ENCODE measurements around the gene IFT20. TPM values are rescaled to one million over a fixed set of nuclear protein-coding genes. Genes with fewer than 3 reads are reported as not detected.

The IFT20 gene
- total and polyA plus RNA-seq, 2 of the 13 experiments (the other 11 are each of a cell fraction or from before 2014, with no cell fraction given) = 28.0 to 37.8 TPM

GRCh38 chr17:28379814-28380801 lies 44.8 kb upstream of the IFT20 start (continued):
- TF ChIP-seq, protein P1, sequence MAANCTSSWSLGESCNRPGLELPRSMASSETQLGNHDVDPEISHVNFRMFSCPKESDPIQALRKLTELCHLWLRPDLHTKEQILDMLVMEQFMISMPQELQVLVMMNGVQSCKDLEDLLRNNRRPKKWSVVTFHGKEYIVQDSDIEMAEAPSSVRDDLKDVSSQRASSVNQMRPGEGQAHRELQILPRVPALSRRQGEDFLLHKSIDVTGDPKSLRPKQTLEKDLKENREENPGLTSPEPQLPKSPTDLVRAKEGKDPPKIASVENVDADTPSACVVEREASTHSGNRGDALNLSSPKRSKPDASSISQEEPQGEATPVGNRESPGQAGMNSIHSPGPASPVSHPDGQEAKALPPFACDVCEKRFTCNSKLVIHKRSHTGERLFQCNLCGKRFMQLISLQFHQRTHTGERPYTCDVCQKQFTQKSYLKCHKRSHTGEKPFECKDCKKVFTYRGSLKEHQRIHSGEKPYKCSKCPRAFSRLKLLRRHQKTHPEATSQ (CRISPR knock-in tag; IDR thresholded peaks at IDR 0.05; ENCODE audit: borderline replicate concordance) = no peak
- no peak for TF ChIP-seq ZFP62 (CRISPR knock-in tag; IDR thresholded peaks at IDR 0.05)
- no peak for TF ChIP-seq SIN3A (IDR thresholded peaks at IDR 0.05; ENCODE audit: borderline replicate concordance, low read depth, low read length)
- TF ChIP-seq ZNF839 (CRISPR knock-in tag; IDR thresholded peaks at IDR 0.05; ENCODE audit: borderline replicate concordance) = no peak
- no peak for TF ChIP-seq ZNF878 (CRISPR knock-in tag; IDR thresholded peaks at IDR 0.05)
- no peak for TF ChIP-seq LRRFIP1 (CRISPR knock-in tag; conservative IDR thresholded peaks at IDR 0.05)
- no peak for TF ChIP-seq ZMAT3 (CRISPR knock-in tag; conservative IDR thresholded peaks at IDR 0.05)
- TF ChIP-seq ZNF761 (CRISPR knock-in tag; conservative IDR thresholded peaks at IDR 0.05) = no peak
- peak; percentile 62 for TF ChIP-seq BHLHE40 (IDR thresholded peaks at IDR 0.05; ENCODE audit: low read length)
- no peak; the same call in 1 of the 2 replicates for TF ChIP-seq GABPB1 (CRISPR knock-in tag; IDR thresholded peaks at IDR 0.05)
- peak; percentile 83 for TF ChIP-seq HMG20B (CRISPR knock-in tag; conservative IDR thresholded peaks at IDR 0.05)
- TF ChIP-seq ZNF44 (CRISPR knock-in tag; IDR thresholded peaks at IDR 0.05) = no peak
- peak; percentile 20; the same call in 1 of the 2 replicates for TF ChIP-seq ZNF12 (CRISPR knock-in tag; IDR thresholded peaks at IDR 0.05)
- peak; percentile 70 for TF ChIP-seq GATAD2A (CRISPR knock-in tag; IDR thresholded peaks at IDR 0.05)
- TF ChIP-seq JARID2 (CRISPR knock-in tag; IDR thresholded peaks at IDR 0.05; ENCODE audit: insufficient replicate concordance) = no peak
- TF ChIP-seq ISX (CRISPR knock-in tag; conservative IDR thresholded peaks at IDR 0.05) = no peak
- no peak for TF ChIP-seq KAT2B (IDR thresholded peaks at IDR 0.05; ENCODE audit: borderline replicate concordance, low read depth, low read length)
- no peak for TF ChIP-seq ZNF670 (CRISPR knock-in tag; IDR thresholded peaks at IDR 0.05; ENCODE audit: borderline replicate concordance)
- TF ChIP-seq WIZ (CRISPR knock-in tag; IDR thresholded peaks at IDR 0.05) = no peak
- no peak for TF ChIP-seq THYN1 (CRISPR knock-in tag; IDR thresholded peaks at IDR 0.05; ENCODE audit: borderline replicate concordance, low read depth)
- no peak for TF ChIP-seq GZF1 (CRISPR knock-in tag; IDR thresholded peaks at IDR 0.05)
- peak; percentile 42; the same call in 1 of the 2 replicates for TF ChIP-seq SOX5 (CRISPR knock-in tag; IDR thresholded peaks at IDR 0.05; ENCODE audit: borderline replicate concordance)
- TF ChIP-seq NFE2 (CRISPR knock-in tag; IDR thresholded peaks at IDR 0.05) = no peak
- TF ChIP-seq ZNF276 (CRISPR knock-in tag; IDR thresholded peaks at IDR 0.05; ENCODE audit: low read depth) = no peak

All from HepG2 (cell line).